Uterus (tissue), 4 donors: ENCODE measurements around the gene HADH. TPM values are rescaled to one million over a fixed set of nuclear protein-coding genes. Genes with fewer than 3 reads are reported as not detected.

ENCODE experiments used
- DNase-seq, 2 donors: peaks; one replicate each; pipeline ENCODE4 v3.0.0-alpha.2; 2019 to 2020
- H3K27ac ChIP-seq, 2 donors: fragments of 200-600 bp; sonication (generic); 1 replicate in 1 of 2; 2 replicates in 1 of 2; pipeline ENCODE4 v1.5.1; 2016 to 2018
- H3K27me3 ChIP-seq, 2 donors: fragments of 200-600 bp; sonication (generic); one replicate each; pipeline ENCODE4 v1.5.1; 2018 to 2019; ENCODE audit warnings: control low read depth in 1 of 2
- H3K36me3 ChIP-seq, 2 donors: fragments of 200-600 bp; sonication (generic); one replicate each; pipeline ENCODE4 v1.5.1; 2019; ENCODE audit warnings: control low read depth in 1 of 2
- H3K4me1 ChIP-seq, 2 donors: fragments of 200-600 bp; sonication (generic); one replicate each; pipeline ENCODE4 v1.5.1; 2018 to 2019; ENCODE audit warnings: control low read depth in 1 of 2
- H3K4me3 ChIP-seq, 2 donors: fragments of 200-600 bp; sonication (generic); 1 replicate in 1 of 2; 2 replicates in 1 of 2; pipeline ENCODE4 v1.5.1; 2018 to 2019; ENCODE audit warnings: mild to moderate bottlenecking in 1 of 2
- H3K9me3 ChIP-seq, 2 donors: fragments of 200-600 bp; sonication (generic); one replicate each; pipeline ENCODE4 v1.5.1; 2019; ENCODE audit warnings: control low read depth in 1 of 2
- CTCF ChIP-seq, 4 experiments: fragments of 200-600 bp in 2 of 4; fragments of 450-650 bp in 2 of 4; sonication (generic) in 2 of 4; IDR thresholded peaks; one replicate each; pipeline ENCODE4 v1.5.1; 2016 to 2019; ENCODE audit warnings: antibody characterized with exemption in 4 of 4, mild to moderate bottlenecking in 2 of 4, moderate library complexity in 1 of 4
- POLR2A ChIP-seq, 2 donors: fragments of 450-650 bp; IDR thresholded peaks; one replicate each; pipeline ENCODE4 v1.6.1; 2016; ENCODE audit warnings: antibody characterized with exemption in 2 of 2, mild to moderate bottlenecking in 1 of 2, moderate library complexity in 1 of 2
- intact Hi-C: fragments of 100-400 bp; cut with DNase I; formaldehyde crosslinking; loops from one replicate; pipeline ENCODE4 v1.15.1; 2023; ENCODE audit warnings: low total_unique reads
- total RNA-seq, 4 donors: library from RNA; depleted of rRNA in 3 of 4; stranded (reverse); fragments of >200 nt in 3 of 4; gene quantifications; one replicate each; pipeline versions ENCODE4 v1.1.0 to v1.2.4, GENCODE V29; 2014 to 2023
- donor health status: DM: yes; HTN: yes; CAD: no.

HADH gene
- total RNA-seq, 4 donors from 2014 or later, result 32.0 to 63.5 (median 50.0) TPM

GRCh38 chr4:108081256-108081655 is 91.6 kb downstream of the HADH start:
- H3K27ac ChIP-seq, result no peak overlapping the region
- TF ChIP-seq CTCF (IDR thresholded peaks at IDR 0.05) (no peak), POLR2A (IDR thresholded peaks at IDR 0.05) (no peak)
- no peaks in the 10 kb centered on the region for H3K9me3 ChIP-seq
- intact Hi-C loops, result no loop called here
- H3K4me3 ChIP-seq, result no peak overlapping the region
- no peaks in the 10 kb centered on the region for H3K36me3 ChIP-seq
- H3K4me1 ChIP-seq, result no peaks in the 10 kb centered on the region
- DNase-seq, result no peak
- no peaks in the 10 kb centered on the region for H3K27me3 ChIP-seq

Other genes starting within 250 kb of the HADH start
- 10 to 100 TPM in 3 of 4 donors, 1 to 10 TPM in 1; 7.4 to 90.3 (median 35.6) TPM for gene SGMS2, start 165.0 kb upstream of the HADH start, total RNA-seq
- 10 to 100 TPM; 14.7 to 32.0 (median 20.5) TPM for gene CYP2U1, start 58.3 kb upstream of the HADH start, total RNA-seq
- 10 to 100 TPM; 27.4 to 49.7 (median 43.7) TPM for gene LEF1, start 179.0 kb downstream of the HADH start, total RNA-seq